Head of caudate nucleus (tissue), 42 donors: Measurements from ENCODE around the gene UBE2O.

ENCODE experiments used
- DNase-seq, 42 donors: peaks; one replicate each; pipeline versions ENCODE4 v3.0.0 to v3.0.0-alpha.2; 2020 to 2021; ENCODE audit warnings: mixed read lengths in 7 of 42
- intact Hi-C: fragments of 100-400 bp; cut with DNase I; formaldehyde crosslinking; loops from one replicate; pipeline ENCODE4 v1.15.0; 2022

UBE2O gene

GRCh38 chr17:76469991-76470739 is 17.2 kb upstream of the UBE2O start:
- no peak for DNase-seq
- intact Hi-C loops, result no loop called here

GRCh38 chr17:76469076-76469990 is 16.4 kb upstream of the UBE2O start:
- intact Hi-C loops, result no loop called here
- DNase-seq, result no peak

GRCh38 chr17:76468634-76469010 is 15.7 kb upstream of the UBE2O start:
- no peak for DNase-seq
- intact Hi-C loops, result no loop called here

- intact Hi-C loops, result loop anchor here (2.0 kb wide), 1 partner anchor 39 kb away; no protein-coding TSS in a partner anchor
- no peak for DNase-seq
Measured at GRCh38 chr17:76467809-76468633, 15.1 kb upstream of the UBE2O start.

- intact Hi-C loops, result loop anchor here (2.0 kb wide), 1 partner anchor 39 kb away; no protein-coding TSS in a partner anchor
- no peak for DNase-seq
Measured at GRCh38 chr17:76467366-76467765, 14.4 kb upstream of the UBE2O start, which contains the start of gene AANAT. TSS of gene AANAT (plus strand) at chr17:76467603. CDS start at chr17:76468747, 1,144 bp downstream.

GRCh38 chr17:76466775-76467130 is 13.8 kb upstream of the UBE2O start:
- intact Hi-C loops, result loop anchor here (2.0 kb wide), 1 partner anchor 40 kb away; no protein-coding TSS in a partner anchor
- no peak for DNase-seq

GRCh38 chr17:76462556-76463290 is 9.8 kb upstream of the UBE2O start:
- no peak for DNase-seq
- intact Hi-C loops, result no loop called here

- DNase-seq, result no peak
- intact Hi-C loops, result no loop called here
Measured at GRCh38 chr17:76461765-76462555, 9.0 kb upstream of the UBE2O start.

- intact Hi-C loops, result loop anchor here (10.0 kb wide), 1 partner anchor 55 kb away; no protein-coding TSS in a partner anchor
Measured at GRCh38 chr17:76459674-76460073, 6.7 kb upstream of the UBE2O start.

GRCh38 chr17:76458580-76459490 is 5.9 kb upstream of the UBE2O start:
- DNase-seq, result peak in 13 of 42 donors; percentile 17 to 65 (median 38)

More at GRCh38 chr17:76459674-76460073, 6.7 kb upstream of the UBE2O start:
- DNase-seq, result no peak

GRCh38 chr17:76453431-76453743 is 435 bp upstream of the UBE2O start:
- intact Hi-C loops, result loop anchor here (10.0 kb wide), 1 partner anchor 49 kb away; no protein-coding TSS in a partner anchor
- no peak for DNase-seq

More at GRCh38 chr17:76458580-76459490, 5.9 kb upstream of the UBE2O start:
- intact Hi-C loops, result loop anchor here (10.0 kb wide), 1 partner anchor 54 kb away; no protein-coding TSS in a partner anchor

- intact Hi-C loops, result loop anchor here (10.0 kb wide), 1 partner anchor 47 kb away; no protein-coding TSS in a partner anchor
- peak in 8 of 42 donors; percentile 18 to 50 (median 32) for DNase-seq
Measured at GRCh38 chr17:76452127-76452659, 759 bp downstream of the UBE2O start.

GRCh38 chr17:76451506-76451905 is 1.4 kb downstream of the UBE2O start:
- no peak for DNase-seq
- intact Hi-C loops, result loop anchor here (10.0 kb wide), 1 partner anchor 47 kb away; no protein-coding TSS in a partner anchor

- intact Hi-C loops, result no loop called here
- DNase-seq, result no peak
Measured at GRCh38 chr17:76449126-76449525, 3.8 kb downstream of the UBE2O start.

GRCh38 chr17:76447931-76448652 is 4.9 kb downstream of the UBE2O start:
- no peak for DNase-seq
- intact Hi-C loops, result no loop called here
